CD4-positive, alpha-beta T cell treated with Interleukin-21 for 1 hour (primary cell): Measurements from ENCODE around the gene TXN.
A peak's percentile ranks its signal among the peaks of the same experiment; 100 is the strongest.

ENCODE experiments used
- DNase-seq: peaks from one replicate; pipeline ENCODE4 v3.0.0-alpha.2; 2020

TXN gene

GRCh38 chr9:110256380-110257096, at the start of gene TXN:
Gene TXN, minus strand, starts transcription at chr9:110256507. Its CDS starts 72 bp downstream, at chr9:110256435.
- peak; percentile 84 for DNase-seq

GRCh38 chr9:110303133-110303532, 46.8 kb upstream of the TXN start:
- DNase-seq: no peak

- no peak for DNase-seq
These were observed 41.8 kb upstream of the TXN start for GRCh38 chr9:110298043-110298605.

- no peak for DNase-seq
These were observed 36.9 kb upstream of the TXN start for GRCh38 chr9:110293248-110293647.

- no peak for DNase-seq
These were observed 35.7 kb upstream of the TXN start for GRCh38 chr9:110291921-110292557.

GRCh38 chr9:110290001-110290400, 33.7 kb upstream of the TXN start:
- DNase-seq: no peak

- DNase-seq: no peak
These were observed 32.2 kb upstream of the TXN start for GRCh38 chr9:110288503-110288902.

GRCh38 chr9:110287289-110287680, 31.0 kb upstream of the TXN start:
- DNase-seq: no peak

GRCh38 chr9:110284211-110284844, 28.0 kb upstream of the TXN start:
- DNase-seq: no peak

- DNase-seq: no peak
These were observed 27.4 kb upstream of the TXN start for GRCh38 chr9:110283751-110284150.

GRCh38 chr9:110282739-110283081, 26.4 kb upstream of the TXN start:
- DNase-seq: no peak

GRCh38 chr9:110282018-110282738, 25.9 kb upstream of the TXN start:
- DNase-seq: no peak

- no peak for DNase-seq
These were observed 21.9 kb upstream of the TXN start for GRCh38 chr9:110278080-110278707.

GRCh38 chr9:110276781-110277180, 20.5 kb upstream of the TXN start:
- no peak for DNase-seq

GRCh38 chr9:110270211-110270995, 14.1 kb upstream of the TXN start:
- no peak for DNase-seq

GRCh38 chr9:110266795-110267194, 10.5 kb upstream of the TXN start:
- DNase-seq: no peak

GRCh38 chr9:110261632-110262031, 5.3 kb upstream of the TXN start:
- DNase-seq: no peak

GRCh38 chr9:110260911-110261310, 4.6 kb upstream of the TXN start:
- no peak for DNase-seq

- DNase-seq: no peak
These were observed 3.3 kb upstream of the TXN start for GRCh38 chr9:110259566-110259965.

- no peak for DNase-seq
These were observed 2.4 kb upstream of the TXN start for GRCh38 chr9:110258690-110259091.

GRCh38 chr9:110257956-110258355, 1.6 kb upstream of the TXN start:
- DNase-seq: no peak
